Adrenal gland (tissue), 5 donors: Measurements from ENCODE around the gene AOPEP.

Experiments used
- POLR2A ChIP-seq, 2 donors: fragments of 450-650 bp; IDR thresholded peaks; one replicate each; pipeline ENCODE4 v1.6.1; 2017; ENCODE audit warnings: antibody characterized with exemption in 2 of 2, mild to moderate bottlenecking in 2 of 2, moderate library complexity in 1 of 2
- TF ChIP-seq, protein P1 (sequence below), 6 experiments: fragments of 450-650 bp in 4 of 6; fragments of 200-600 bp in 2 of 6; sonication (generic) in 1 of 6; IDR thresholded peaks; 1 replicate in 5 of 6; 2 replicates in 1 of 6; pipeline versions ENCODE4 v1.5.1 to v1.8.0; 2016 to 2021; ENCODE audit warnings: antibody characterized with exemption in 6 of 6, mild to moderate bottlenecking in 2 of 6, moderate library complexity in 1 of 6
- donor health status: DM: no; HTN: no; CAD: no.

DNA sequence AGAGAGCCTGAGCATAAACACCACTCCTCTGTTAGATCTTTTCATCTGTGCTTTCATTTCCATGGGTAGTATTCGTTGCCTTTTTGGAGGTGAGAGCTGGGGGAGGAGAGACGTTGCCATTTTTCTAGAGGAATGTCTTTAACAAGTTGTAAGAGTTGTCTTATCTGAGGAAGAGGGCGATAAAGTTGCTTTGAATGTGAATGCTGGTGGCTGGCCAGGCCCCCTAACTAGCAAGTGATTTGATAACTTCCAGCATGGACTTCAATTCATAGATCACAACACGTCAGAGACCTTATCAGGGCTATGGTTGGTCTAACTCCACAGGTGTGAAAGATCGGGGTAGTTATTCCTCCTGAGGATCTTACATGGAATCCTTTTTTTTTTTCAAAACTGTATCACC, 30.0 kb upstream of the AOPEP start:
- no peak for TF ChIP-seq POLR2A (IDR thresholded peaks at IDR 0.05)
- TF ChIP-seq, protein P1, sequence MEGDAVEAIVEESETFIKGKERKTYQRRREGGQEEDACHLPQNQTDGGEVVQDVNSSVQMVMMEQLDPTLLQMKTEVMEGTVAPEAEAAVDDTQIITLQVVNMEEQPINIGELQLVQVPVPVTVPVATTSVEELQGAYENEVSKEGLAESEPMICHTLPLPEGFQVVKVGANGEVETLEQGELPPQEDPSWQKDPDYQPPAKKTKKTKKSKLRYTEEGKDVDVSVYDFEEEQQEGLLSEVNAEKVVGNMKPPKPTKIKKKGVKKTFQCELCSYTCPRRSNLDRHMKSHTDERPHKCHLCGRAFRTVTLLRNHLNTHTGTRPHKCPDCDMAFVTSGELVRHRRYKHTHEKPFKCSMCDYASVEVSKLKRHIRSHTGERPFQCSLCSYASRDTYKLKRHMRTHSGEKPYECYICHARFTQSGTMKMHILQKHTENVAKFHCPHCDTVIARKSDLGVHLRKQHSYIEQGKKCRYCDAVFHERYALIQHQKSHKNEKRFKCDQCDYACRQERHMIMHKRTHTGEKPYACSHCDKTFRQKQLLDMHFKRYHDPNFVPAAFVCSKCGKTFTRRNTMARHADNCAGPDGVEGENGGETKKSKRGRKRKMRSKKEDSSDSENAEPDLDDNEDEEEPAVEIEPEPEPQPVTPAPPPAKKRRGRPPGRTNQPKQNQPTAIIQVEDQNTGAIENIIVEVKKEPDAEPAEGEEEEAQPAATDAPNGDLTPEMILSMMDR (IDR thresholded peaks at IDR 0.05), result no peak
